Neural progenitor cell (in vitro differentiated cells): ENCODE measurements around the gene KRTAP5-6. TPM values are rescaled to one million over a fixed set of nuclear protein-coding genes. Genes with fewer than 3 reads are reported as not detected.

ENCODE experiments used
- DNase-seq: peaks from one replicate; pipeline ENCODE4 v3.0.0-alpha.2; 2016; ENCODE audit warnings: low spot score
- H2AFZ ChIP-seq: fragments of 200-600 bp; sonication (generic); replicated peaks from 2 replicates; pipeline ENCODE4 v1.6.1; 2016; ENCODE audit warnings: antibody characterized with exemption
- H3F3A ChIP-seq: fragments of 200-600 bp; sonication (generic); 2 replicates; pipeline ENCODE4 v1.6.1; 2016; ENCODE audit warnings: antibody characterized with exemption, low read depth
- H3K27ac ChIP-seq: fragments of 200-600 bp; sonication (generic); 2 replicates; pipeline ENCODE4 v1.5.1; 2016; ENCODE audit warnings: mild to moderate bottlenecking
- H3K27me3 ChIP-seq: fragments of 200-600 bp; sonication (generic); 2 replicates; pipeline ENCODE4 v1.6.1; 2016; ENCODE audit warnings: mild to moderate bottlenecking, moderate library complexity
- H3K36me3 ChIP-seq: fragments of 200-600 bp; sonication (generic); 2 replicates; pipeline ENCODE4 v1.5.1; 2016
- H3K4me1 ChIP-seq: fragments of 200-600 bp; sonication (generic); 2 replicates; pipeline ENCODE4 v1.6.1; 2016; ENCODE audit warnings: mixed run types
- H3K4me2 ChIP-seq: fragments of 200-600 bp; sonication (generic); 2 replicates; pipeline ENCODE4 v1.6.1; 2016
- H3K4me3 ChIP-seq: fragments of 200-600 bp; sonication (generic); 2 replicates; pipeline ENCODE4 v1.5.1; 2016
- H3K79me2 ChIP-seq: fragments of 200-600 bp; sonication (generic); 2 replicates; pipeline ENCODE4 v1.6.1; 2016; ENCODE audit warnings: low read depth
- H3K9ac ChIP-seq: fragments of 200-600 bp; sonication (generic); 2 replicates; pipeline ENCODE4 v1.6.1; 2016
- H3K9me3 ChIP-seq: fragments of 200-600 bp; sonication (generic); 2 replicates; pipeline ENCODE4 v1.5.1; 2016; ENCODE audit warnings: low read depth
- H4K20me1 ChIP-seq: fragments of 200-600 bp; sonication (generic); 2 replicates; pipeline ENCODE4 v1.6.1; 2016; ENCODE audit warnings: low read depth
- H3K27ac Mint-ChIP-seq: 3 replicates; pipeline ENCODE4 v1.8.0; 2021; ENCODE audit warnings: mixed read lengths
- H3K27me3 Mint-ChIP-seq: 2 replicates; pipeline ENCODE4 v1.8.0; 2022; ENCODE audit warnings: low read depth, mild to moderate bottlenecking, inconsistent platforms, moderate library complexity, mixed read lengths; ENCODE audit not compliant: insufficient read depth
- H3K36me3 Mint-ChIP-seq: 3 replicates; pipeline ENCODE4 v1.8.0; 2021; ENCODE audit warnings: mixed read lengths
- H3K4me1 Mint-ChIP-seq: 3 replicates; pipeline ENCODE4 v1.8.0; 2021; ENCODE audit warnings: mixed read lengths
- H3K4me3 Mint-ChIP-seq: 3 replicates; pipeline ENCODE4 v1.8.0; 2021; ENCODE audit warnings: mild to moderate bottlenecking, moderate library complexity, mixed read lengths
- H3K9me3 Mint-ChIP-seq: 3 replicates; pipeline ENCODE4 v1.8.0; 2020; ENCODE audit warnings: mixed read lengths
- EZH2 ChIP-seq: fragments of 200-600 bp; sonication (generic); IDR thresholded peaks from 2 replicates; pipeline ENCODE4 v1.6.1; 2017; ENCODE audit warnings: antibody characterized with exemption, mild to moderate bottlenecking, moderate library complexity
- EZH2phosphoT487 ChIP-seq: fragments of 200-600 bp; sonication (generic); IDR thresholded peaks from 2 replicates; pipeline ENCODE4 v1.6.1; 2017; ENCODE audit warnings: antibody characterized with exemption
- total RNA-seq: library from RNA; depleted of rRNA; stranded (reverse); fragments of >200 nt; gene quantifications from 2 replicates; pipeline ENCODE4 v1.2.3, GENCODE V29; 2015; ENCODE audit warnings: low replicate concordance
- TF ChIP-seq, protein P1 (sequence below): fragments of 200-600 bp; sonication (generic); IDR thresholded peaks from 2 replicates; pipeline ENCODE4 v1.5.1; 2017; ENCODE audit warnings: antibody characterized with exemption, mild to moderate bottlenecking

KRTAP5-6 gene
- total RNA-seq, 1 donor from 2014 or later = not detected

DNA sequence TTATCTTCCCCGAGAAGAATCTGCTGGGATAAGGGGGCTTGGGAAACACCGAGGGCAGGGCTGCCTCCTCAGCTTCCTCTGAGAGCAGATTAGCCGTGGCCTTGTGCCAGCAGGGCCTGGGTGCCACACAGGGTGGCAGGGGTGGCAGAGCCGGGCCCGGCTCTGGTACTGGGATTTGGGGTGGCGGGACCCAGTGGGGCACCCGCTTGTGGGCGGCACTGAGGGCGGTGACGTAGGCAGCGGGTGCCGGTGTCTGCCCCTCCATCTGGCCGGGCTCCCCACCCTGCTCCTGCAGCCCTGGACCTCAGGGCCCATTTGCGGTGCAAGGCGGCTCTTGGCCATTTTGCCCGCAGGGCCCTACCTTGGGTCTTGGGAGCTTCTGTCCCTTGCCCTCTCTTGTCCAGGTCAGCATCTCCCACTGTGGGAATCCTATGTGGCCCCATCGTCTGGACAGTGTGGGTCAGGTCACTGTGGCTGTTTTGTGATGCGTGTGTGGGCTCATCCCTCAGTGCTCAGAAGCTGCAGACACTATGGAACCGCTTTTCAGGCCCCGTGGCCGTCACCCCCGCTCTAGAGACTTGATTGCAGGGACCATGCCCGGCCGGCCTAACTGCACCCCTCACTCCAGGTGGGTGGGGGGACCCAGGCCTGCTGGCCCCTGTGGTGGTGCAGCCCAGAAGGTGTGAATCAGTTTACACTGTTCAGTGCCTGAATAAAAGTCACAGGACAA is 29.7 kb upstream of the KRTAP5-6 start:
- Histone ChIP-seq H3K79me2 (no peaks in the 10 kb centered on the region), H3K9me3 (no peaks in the 10 kb centered on the region), H3K36me3 (no peaks in the 10 kb centered on the region), H3K4me3 (no peak overlapping the region), H3K27ac (no peak overlapping the region), H3K4me2 (no peak overlapping the region), H4K20me1 (no peaks in the 10 kb centered on the region), H3F3A (no peaks in the 10 kb centered on the region), H3K4me1 (peaks cover 6% of the 10 kb centered on the region), H3K9ac (no peak overlapping the region), H3K27me3 (peaks cover 33% of the 10 kb centered on the region), H2AFZ (no peak overlapping the region)
- no peak for DNase-seq
- TF ChIP-seq EZH2 (no peak), EZH2phosphoT487 (no peak)
- TF ChIP-seq, protein P1, sequence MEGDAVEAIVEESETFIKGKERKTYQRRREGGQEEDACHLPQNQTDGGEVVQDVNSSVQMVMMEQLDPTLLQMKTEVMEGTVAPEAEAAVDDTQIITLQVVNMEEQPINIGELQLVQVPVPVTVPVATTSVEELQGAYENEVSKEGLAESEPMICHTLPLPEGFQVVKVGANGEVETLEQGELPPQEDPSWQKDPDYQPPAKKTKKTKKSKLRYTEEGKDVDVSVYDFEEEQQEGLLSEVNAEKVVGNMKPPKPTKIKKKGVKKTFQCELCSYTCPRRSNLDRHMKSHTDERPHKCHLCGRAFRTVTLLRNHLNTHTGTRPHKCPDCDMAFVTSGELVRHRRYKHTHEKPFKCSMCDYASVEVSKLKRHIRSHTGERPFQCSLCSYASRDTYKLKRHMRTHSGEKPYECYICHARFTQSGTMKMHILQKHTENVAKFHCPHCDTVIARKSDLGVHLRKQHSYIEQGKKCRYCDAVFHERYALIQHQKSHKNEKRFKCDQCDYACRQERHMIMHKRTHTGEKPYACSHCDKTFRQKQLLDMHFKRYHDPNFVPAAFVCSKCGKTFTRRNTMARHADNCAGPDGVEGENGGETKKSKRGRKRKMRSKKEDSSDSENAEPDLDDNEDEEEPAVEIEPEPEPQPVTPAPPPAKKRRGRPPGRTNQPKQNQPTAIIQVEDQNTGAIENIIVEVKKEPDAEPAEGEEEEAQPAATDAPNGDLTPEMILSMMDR = no peak
- Mint-ChIP-seq H3K4me3 (no peak overlapping the region), H3K9me3 (no peaks in the 10 kb centered on the region), H3K36me3 (no peaks in the 10 kb centered on the region), H3K4me1 (peaks cover 8% of the 10 kb centered on the region), H3K27me3 (peaks cover 11% of the 10 kb centered on the region), H3K27ac (no peak overlapping the region)

DNA sequence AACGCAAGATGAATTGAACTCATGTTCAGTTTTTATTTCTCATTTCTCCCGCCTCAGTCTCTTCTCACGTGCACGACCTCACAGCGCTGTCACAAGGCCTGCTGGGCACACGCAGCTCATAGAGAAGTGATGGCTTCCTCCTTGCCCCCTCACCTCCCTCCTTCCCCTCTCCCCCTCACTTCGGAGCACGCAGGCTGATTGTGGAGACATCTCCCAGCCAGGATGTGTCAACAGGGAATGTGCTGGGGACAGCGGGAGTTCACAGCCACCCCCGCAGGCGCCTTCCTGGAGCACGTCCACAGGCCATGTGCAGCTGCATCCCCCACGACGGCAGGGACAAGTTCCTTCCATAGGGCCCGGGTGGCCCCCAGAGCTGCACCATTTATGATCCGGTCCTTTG is 29.1 kb upstream of the KRTAP5-6 start:
- peaks cover 8% of the 10 kb centered on the region for H3K4me1 Mint-ChIP-seq

DNA sequence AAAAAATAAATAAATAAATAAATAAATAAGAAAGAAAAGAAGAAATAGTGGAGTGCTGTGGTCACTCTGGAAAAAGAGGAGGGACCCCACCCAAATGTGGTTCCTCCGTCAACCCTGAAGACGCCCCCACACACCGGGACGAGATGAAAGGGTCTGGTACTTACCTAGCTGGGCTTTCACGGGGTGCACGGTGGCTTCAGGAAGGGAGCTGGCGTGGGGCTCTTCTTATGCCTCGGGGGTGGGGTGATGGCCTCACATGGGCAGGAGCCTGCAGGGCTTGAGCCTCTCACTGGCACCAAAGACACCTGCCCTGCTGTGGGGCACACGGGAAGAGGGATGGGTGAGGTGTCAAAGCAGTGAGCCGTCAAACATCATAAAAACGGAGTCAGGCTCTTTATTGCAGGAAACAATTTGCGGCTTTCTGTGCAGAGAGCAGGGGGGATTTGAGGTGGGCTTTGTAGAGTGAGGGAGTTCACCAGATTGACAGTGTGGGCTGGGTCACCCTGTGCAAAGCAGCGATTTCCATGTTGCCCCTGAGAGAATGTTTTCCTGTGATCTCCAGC is 28.0 kb upstream of the KRTAP5-6 start:
- H3K4me3 ChIP-seq = no peak overlapping the region
- H3K27ac Mint-ChIP-seq = no peak overlapping the region
- H3K9me3 ChIP-seq = no peaks in the 10 kb centered on the region
- DNase-seq = no peak
- H2AFZ ChIP-seq = no peak overlapping the region
- no peaks in the 10 kb centered on the region for H3K36me3 Mint-ChIP-seq
- TF ChIP-seq EZH2 (no peak), EZH2phosphoT487 (no peak)
- TF ChIP-seq, protein P1 = no peak
- H3K27ac ChIP-seq = no peak overlapping the region
- no peaks in the 10 kb centered on the region for H3K36me3 ChIP-seq
- no peaks in the 10 kb centered on the region for H3F3A ChIP-seq
- H3K4me1 Mint-ChIP-seq = peaks cover 8% of the 10 kb centered on the region
- no peak overlapping the region for H3K4me3 Mint-ChIP-seq
- no peaks in the 10 kb centered on the region for H3K79me2 ChIP-seq
- peaks cover 6% of the 10 kb centered on the region for H3K4me1 ChIP-seq
- H3K27me3 ChIP-seq = peaks cover 50% of the 10 kb centered on the region
- no peak overlapping the region for H3K4me2 ChIP-seq
- H3K9me3 Mint-ChIP-seq = no peaks in the 10 kb centered on the region
- H3K27me3 Mint-ChIP-seq = peaks cover 8% of the 10 kb centered on the region
- no peak overlapping the region for H3K9ac ChIP-seq
- no peaks in the 10 kb centered on the region for H4K20me1 ChIP-seq

More for the DNA sequence above, 29.1 kb upstream of the KRTAP5-6 start:
- DNase-seq = no peak
- Mint-ChIP-seq H3K9me3 (no peaks in the 10 kb centered on the region), H3K27ac (peak overlapping the region; percentile 65), H3K36me3 (no peaks in the 10 kb centered on the region), H3K27me3 (peaks cover 8% of the 10 kb centered on the region), H3K4me3 (no peak overlapping the region)
- no peak overlapping the region for H2AFZ ChIP-seq
- H3K36me3 ChIP-seq = no peaks in the 10 kb centered on the region
- H3K9ac ChIP-seq = no peak overlapping the region
- peaks cover 6% of the 10 kb centered on the region for H3K4me1 ChIP-seq
- H3K27ac ChIP-seq = no peak overlapping the region
- H3F3A ChIP-seq = no peaks in the 10 kb centered on the region
- H3K4me2 ChIP-seq = no peak overlapping the region
- H3K4me3 ChIP-seq = no peak overlapping the region
- H3K27me3 ChIP-seq = peaks cover 40% of the 10 kb centered on the region
- no peaks in the 10 kb centered on the region for H3K9me3 ChIP-seq
- H4K20me1 ChIP-seq = no peaks in the 10 kb centered on the region
- TF ChIP-seq, protein P1 = no peak
- TF ChIP-seq EZH2 (no peak), EZH2phosphoT487 (no peak)
- H3K79me2 ChIP-seq = no peaks in the 10 kb centered on the region
